ENCODE data around the gene EXOC3L1. TPM values are rescaled to one million over a fixed set of nuclear protein-coding genes. Genes with fewer than 3 reads are reported as not detected.
A peak's percentile ranks its signal among the peaks of the same experiment; 100 is the strongest.

The EXOC3L1 gene
- polyA plus RNA-seq, 5 donors, result 7.6 to 14.8 (median 9.4) TPM

GRCh38 chr16:67199011-67199807 is 9.3 kb upstream of the EXOC3L1 start, which contains the start of gene ELMO3:
Gene ELMO3 (plus strand): TSS chr16:67199131. CDS start chr16:67199327, 196 bp downstream.
- DNase-seq, result no peak

- peak in 1 of 2 donors; percentile 46 for DNase-seq
Observed at GRCh38 chr16:67198238-67198734, 8.3 kb upstream of the EXOC3L1 start.

- DNase-seq, result no peak
Observed at GRCh38 chr16:67197704-67198103, 7.8 kb upstream of the EXOC3L1 start.

GRCh38 chr16:67196881-67197280 is 6.9 kb upstream of the EXOC3L1 start:
- no peak for DNase-seq

- DNase-seq, result no peak
Observed at GRCh38 chr16:67195676-67196075, 5.7 kb upstream of the EXOC3L1 start.

GRCh38 chr16:67194260-67194659 is 4.3 kb upstream of the EXOC3L1 start:
- no peak for DNase-seq

GRCh38 chr16:67193536-67193935 is 3.6 kb upstream of the EXOC3L1 start:
- DNase-seq, result no peak

- DNase-seq, result no peak
Observed at GRCh38 chr16:67192781-67193361, 2.9 kb upstream of the EXOC3L1 start.

- peak; percentile 86 to 87 for DNase-seq
Observed at GRCh38 chr16:67191995-67192681, 2.2 kb upstream of the EXOC3L1 start, which contains the start of gene E2F4. Gene E2F4 (plus strand): TSS chr16:67192155. CDS start chr16:67192228, 73 bp downstream.

- no peak for DNase-seq
Observed at GRCh38 chr16:67191411-67191994, 1.6 kb upstream of the EXOC3L1 start.

- no peak for DNase-seq
Observed at GRCh38 chr16:67190448-67191399, 788 bp upstream of the EXOC3L1 start.

- no peak for DNase-seq
Observed at GRCh38 chr16:67188798-67189197, 1.1 kb downstream of the EXOC3L1 start.

- DNase-seq, result no peak
Observed at GRCh38 chr16:67188323-67188722, 1.6 kb downstream of the EXOC3L1 start.

GRCh38 chr16:67187175-67187890 is 2.6 kb downstream of the EXOC3L1 start:
- DNase-seq, result no peak

- no peak for DNase-seq
Observed at GRCh38 chr16:67186550-67186950, 3.4 kb downstream of the EXOC3L1 start.

- no peak for DNase-seq
Observed at GRCh38 chr16:67185651-67186134, 4.2 kb downstream of the EXOC3L1 start.

- DNase-seq, result peak; percentile 79 to 85
Observed at GRCh38 chr16:67184995-67185650, 4.8 kb downstream of the EXOC3L1 start.

- no peak for DNase-seq
Observed at GRCh38 chr16:67184453-67184994, 5.4 kb downstream of the EXOC3L1 start.

All from right lung (tissue), 5 donors.